BJ (cell line): ENCODE results near the gene SHMT2. TPM values are rescaled to one million over a fixed set of nuclear protein-coding genes. Genes with fewer than 3 reads are reported as not detected.

ENCODE experiments used
- CTCF ChIA-PET: fragments of 350-600 bp; formaldehyde crosslinking; extraction: SDS; loops from one replicate; lab custom pipeline; 2021; ENCODE audit warnings: antibody characterized with exemption, inconsistent platforms; lab: Yijun Ruan, JAX
- POLR2A ChIA-PET: fragments of 300-600 bp; sonication (Branson Sonifier 250); formaldehyde crosslinking; extraction: SDS; loops from one replicate; lab custom pipeline; 2021; ENCODE audit warnings: antibody characterized with exemption; lab: Charles Lee
- DNase-seq: peaks from one replicate; pipeline ENCODE4 v3.0.0-alpha.2; 2011; ENCODE audit warnings: low read depth
- H3K27me3 ChIP-seq: 2 replicates; pipeline ENCODE4 v1.6.0; 2011; ENCODE audit warnings: low read length; ENCODE audit not compliant: control insufficient read depth, insufficient read depth
- H3K36me3 ChIP-seq: 2 replicates; pipeline ENCODE4 v1.5.1; 2011; ENCODE audit warnings: low read length; ENCODE audit not compliant: control insufficient read depth, insufficient read depth
- H3K4me3 ChIP-seq: 2 replicates; pipeline ENCODE4 v1.5.1; 2011; ENCODE audit warnings: low read depth, mild to moderate bottlenecking, control low read depth, low read length
- polyA plus RNA-seq: library from polyadenylated mRNA; depleted of rRNA; stranded (reverse); fragments of >200 nt; gene quantifications from 2 replicates; pipeline ENCODE4 v1.2.3, GENCODE V29; 2011
- TF ChIP-seq, protein P1 (sequence below): IDR thresholded peaks from 2 replicates; pipeline ENCODE4 v1.5.1; 2011; ENCODE audit warnings: low read depth, mild to moderate bottlenecking, control low read depth, inconsistent platforms, low read length, moderate library complexity; ENCODE audit not compliant: insufficient read depth

Gene SHMT2
- polyA plus RNA-seq, 1 experiment: 550 TPM

DNA sequence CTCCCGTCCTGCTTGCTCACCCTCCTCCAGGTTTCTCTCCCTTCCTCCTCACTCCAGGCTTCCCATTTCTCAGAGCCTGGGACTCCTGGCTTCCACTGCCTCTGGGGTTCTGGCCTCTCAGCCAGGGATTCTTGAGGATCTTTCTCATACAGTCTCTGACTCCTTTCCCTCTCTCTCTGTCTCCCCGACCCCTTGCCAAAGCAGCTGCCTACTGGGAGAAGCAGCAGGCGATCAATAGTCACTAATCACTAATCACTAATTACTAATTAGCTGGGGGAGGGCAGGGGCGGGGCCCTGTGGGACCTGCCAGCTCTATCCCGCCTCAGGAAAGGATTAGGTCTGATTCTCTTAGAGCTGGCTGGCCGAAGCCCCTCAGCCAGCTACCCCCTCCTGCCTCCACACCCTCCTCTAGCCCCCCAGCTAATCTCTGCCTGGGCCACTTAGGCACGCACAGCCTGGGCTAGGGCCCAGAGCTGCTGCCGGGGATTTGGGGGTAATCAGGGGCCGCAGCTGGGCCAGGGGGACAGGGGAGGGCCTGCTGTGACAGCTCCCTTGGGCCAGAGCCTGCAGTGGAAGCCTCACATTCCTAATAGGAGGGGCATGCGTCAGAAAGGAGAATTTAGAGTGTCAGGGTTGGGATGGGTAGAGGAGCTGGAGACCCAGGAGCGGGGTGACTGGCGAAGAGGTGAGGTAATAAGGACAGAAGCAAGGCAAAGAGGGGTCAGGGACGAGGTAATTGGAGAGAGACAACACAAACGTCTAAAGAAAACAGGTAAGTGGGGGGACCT is 10.1 kb upstream of the SHMT2 start:
- DNase-seq: no peak
- Histone ChIP-seq H3K36me3 (no peaks in the 10 kb centered on the region), H3K27me3 (peaks cover 15% of the 10 kb centered on the region), H3K4me3 (no peak overlapping the region)
- TF ChIP-seq, protein P1, sequence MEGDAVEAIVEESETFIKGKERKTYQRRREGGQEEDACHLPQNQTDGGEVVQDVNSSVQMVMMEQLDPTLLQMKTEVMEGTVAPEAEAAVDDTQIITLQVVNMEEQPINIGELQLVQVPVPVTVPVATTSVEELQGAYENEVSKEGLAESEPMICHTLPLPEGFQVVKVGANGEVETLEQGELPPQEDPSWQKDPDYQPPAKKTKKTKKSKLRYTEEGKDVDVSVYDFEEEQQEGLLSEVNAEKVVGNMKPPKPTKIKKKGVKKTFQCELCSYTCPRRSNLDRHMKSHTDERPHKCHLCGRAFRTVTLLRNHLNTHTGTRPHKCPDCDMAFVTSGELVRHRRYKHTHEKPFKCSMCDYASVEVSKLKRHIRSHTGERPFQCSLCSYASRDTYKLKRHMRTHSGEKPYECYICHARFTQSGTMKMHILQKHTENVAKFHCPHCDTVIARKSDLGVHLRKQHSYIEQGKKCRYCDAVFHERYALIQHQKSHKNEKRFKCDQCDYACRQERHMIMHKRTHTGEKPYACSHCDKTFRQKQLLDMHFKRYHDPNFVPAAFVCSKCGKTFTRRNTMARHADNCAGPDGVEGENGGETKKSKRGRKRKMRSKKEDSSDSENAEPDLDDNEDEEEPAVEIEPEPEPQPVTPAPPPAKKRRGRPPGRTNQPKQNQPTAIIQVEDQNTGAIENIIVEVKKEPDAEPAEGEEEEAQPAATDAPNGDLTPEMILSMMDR: no peak
- CTCF ChIA-PET: interaction anchor here (0.7 to 14.9 kb wide), 3 partner anchors 11 to 214 kb away, joined by 3 to 334 read pairs (median 20); partner anchors contain the start of gene SHMT2
- POLR2A ChIA-PET: no interaction called here

DNA sequence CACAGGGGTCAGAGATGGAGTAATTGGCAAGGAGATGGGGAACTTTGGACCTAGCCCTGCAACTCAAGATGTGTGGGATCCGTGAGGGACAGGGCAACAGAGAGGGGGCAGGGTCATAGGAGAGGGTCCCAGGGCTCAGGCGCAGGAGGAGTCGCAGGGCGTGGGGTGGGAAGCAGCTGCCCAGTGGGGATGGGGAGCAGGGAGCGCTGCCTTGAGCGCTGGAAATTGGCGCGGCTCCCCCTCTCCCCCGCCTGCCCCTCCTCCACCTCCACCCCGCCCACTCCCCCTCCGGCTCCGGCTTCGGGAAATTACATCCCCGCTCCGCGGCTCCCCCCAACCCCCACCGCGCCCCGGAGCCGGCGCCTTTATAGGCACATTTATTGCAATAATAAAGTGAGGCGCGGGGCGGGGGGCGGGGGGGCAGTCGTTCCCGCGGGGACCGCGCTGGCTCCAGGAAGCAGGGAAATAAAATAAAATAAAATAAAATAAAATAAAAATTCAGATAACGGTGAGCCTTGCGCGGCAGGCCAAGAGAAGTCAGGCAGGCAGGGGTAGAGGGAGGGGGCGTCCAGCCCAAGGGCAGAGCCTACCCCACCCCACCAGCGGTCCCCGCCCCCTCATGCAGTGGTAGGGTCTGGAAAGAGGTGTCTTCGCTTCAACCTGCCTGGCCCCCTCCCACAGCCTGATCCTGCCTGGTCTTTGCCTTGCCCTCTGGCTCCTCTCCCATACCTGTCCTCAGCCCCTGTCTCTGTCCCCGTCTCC is 9.3 kb upstream of the SHMT2 start:
- TF ChIP-seq, protein P1: no peak
- no peak for DNase-seq

DNA sequence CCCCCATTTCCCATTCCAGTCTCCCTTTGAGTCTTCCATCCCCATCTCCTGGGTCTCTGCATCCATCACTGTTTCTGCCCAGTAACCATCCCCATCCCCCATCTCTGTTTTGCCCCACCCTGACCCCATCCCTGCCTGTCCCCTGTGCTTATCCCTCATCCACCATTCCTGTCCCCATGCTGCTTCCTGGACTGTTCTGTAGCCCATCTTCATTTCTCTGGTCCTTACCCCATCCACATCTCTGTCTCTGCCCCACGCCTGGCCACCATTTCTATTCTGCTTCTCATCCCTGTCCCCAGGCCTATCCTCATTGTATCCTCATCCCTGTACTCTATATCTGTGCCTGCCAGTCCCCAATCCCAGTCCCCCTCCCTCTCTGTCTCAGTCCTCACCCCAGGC is 8.7 kb upstream of the SHMT2 start:
- CTCF ChIA-PET: no interaction called here
- POLR2A ChIA-PET: no interaction called here
- Histone ChIP-seq H3K36me3 (no peaks in the 10 kb centered on the region), H3K4me3 (no peak overlapping the region), H3K27me3 (peaks cover 15% of the 10 kb centered on the region)
- TF ChIP-seq, protein P1: no peak
- no peak for DNase-seq

More for the DNA sequence above, 9.3 kb upstream of the SHMT2 start:
- Histone ChIP-seq H3K27me3 (peaks cover 15% of the 10 kb centered on the region), H3K36me3 (no peaks in the 10 kb centered on the region), H3K4me3 (no peak overlapping the region)
- ChIA-PET CTCF (interaction anchor here (4.1 to 14.9 kb wide), 2 partner anchors 10 to 22 kb away, joined by 20 to 334 read pairs; partner anchors contain the start of gene SHMT2), POLR2A (no interaction called here)

DNA sequence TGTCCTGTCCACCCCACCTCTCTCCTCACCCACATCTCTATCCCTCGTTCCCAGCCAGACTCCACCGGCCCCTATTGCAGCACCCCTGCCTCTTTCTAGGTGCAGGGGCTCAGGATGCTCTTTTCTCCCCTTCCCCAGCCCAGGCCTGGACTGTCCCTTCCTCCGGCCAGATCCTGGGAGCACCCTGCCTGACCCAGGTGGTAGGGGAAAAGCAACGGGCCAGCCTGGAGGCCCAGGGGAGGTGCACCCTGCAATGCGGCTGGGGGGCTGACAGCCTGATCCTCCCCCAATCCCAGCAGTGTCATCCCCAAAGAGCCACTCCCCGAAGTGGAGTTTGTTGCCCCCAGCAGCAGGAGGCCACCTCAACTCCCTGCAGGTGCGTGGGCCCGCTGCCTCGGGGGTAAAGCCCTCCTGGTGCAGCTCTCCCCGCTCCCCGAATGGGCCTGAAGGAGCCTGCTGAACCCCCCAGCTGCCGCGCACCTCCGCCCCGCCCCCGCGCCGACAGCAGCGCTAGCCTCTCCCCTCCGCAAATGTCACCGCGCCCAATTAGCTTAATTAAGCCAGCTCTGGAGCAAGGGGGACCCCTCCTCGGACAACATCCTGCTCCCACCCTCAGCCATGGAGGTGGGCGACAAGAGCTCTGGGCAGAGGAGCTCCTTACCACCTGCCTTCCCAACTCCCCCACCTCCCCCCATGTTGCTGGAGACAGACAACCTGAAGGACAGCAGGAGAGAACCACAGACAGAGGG is 8.2 kb upstream of the SHMT2 start:
- POLR2A ChIA-PET: interaction anchor here (0.5 kb wide), 1 partner anchor 93 kb away, joined by 4 read pairs; the partner anchor contains the start of gene LRP1
- TF ChIP-seq, protein P1: no peak
- CTCF ChIA-PET: no interaction called here

More for the DNA sequence above, 8.2 kb upstream of the SHMT2 start:
- Histone ChIP-seq H3K27me3 (peaks cover 15% of the 10 kb centered on the region), H3K4me3 (no peak overlapping the region), H3K36me3 (no peaks in the 10 kb centered on the region)
- no peak for DNase-seq
